HEK293T (cell line): ENCODE data around the gene OLA1.

Experiments used
- ARNT ChIP-seq: fragments of 450-650 bp; IDR thresholded peaks from 2 replicates; pipeline ENCODE4 v1.6.1; 2017; ENCODE audit warnings: mild to moderate bottlenecking
- BHLHE40 ChIP-seq: fragments of 450-650 bp; IDR thresholded peaks from 2 replicates; pipeline ENCODE4 v1.6.1; 2016; ENCODE audit warnings: mild to moderate bottlenecking, moderate library complexity, borderline replicate concordance
- ELF4 ChIP-seq: fragments of 450-650 bp; IDR thresholded peaks from 2 replicates; pipeline ENCODE4 v1.6.1; 2017; ENCODE audit warnings: antibody characterized with exemption
- FOXA1 ChIP-seq: fragments of 450-650 bp; IDR thresholded peaks from 2 replicates; pipeline ENCODE4 v1.6.1; 2016; ENCODE audit warnings: mild to moderate bottlenecking
- FOXK2 ChIP-seq: fragments of 450-650 bp; IDR thresholded peaks from 2 replicates; pipeline ENCODE4 v1.6.1; 2016; ENCODE audit warnings: mild to moderate bottlenecking
- FOXM1 ChIP-seq: fragments of 450-650 bp; IDR thresholded peaks from 2 replicates; pipeline ENCODE4 v1.6.1; 2017; ENCODE audit warnings: mild to moderate bottlenecking, borderline replicate concordance
- HDGF ChIP-seq: fragments of 450-650 bp; IDR thresholded peaks from 2 replicates; pipeline ENCODE4 v1.6.1; 2017; ENCODE audit warnings: antibody characterized with exemption, borderline replicate concordance
- PKNOX1 ChIP-seq: fragments of 450-650 bp; IDR thresholded peaks from 2 replicates; pipeline ENCODE4 v1.6.1; 2016
- SP1 ChIP-seq: fragments of 450-650 bp; IDR thresholded peaks from 2 replicates; pipeline ENCODE4 v1.6.1; 2017
- SUZ12 ChIP-seq: fragments of 450-650 bp; IDR thresholded peaks from 2 replicates; pipeline ENCODE4 v1.6.1; 2016; ENCODE audit warnings: mild to moderate bottlenecking
- ZNF384 ChIP-seq: fragments of 450-650 bp; IDR thresholded peaks from 2 replicates; pipeline ENCODE4 v1.6.1; 2016

GRCh38 chr2:174166261-174166660 is 82.1 kb downstream of the OLA1 start:
- no peak for TF ChIP-seq BHLHE40
- TF ChIP-seq FOXM1: no peak
- no peak for TF ChIP-seq HDGF
- TF ChIP-seq PKNOX1: no peak
- no peak for TF ChIP-seq SUZ12
- no peak for TF ChIP-seq ELF4
- no peak for TF ChIP-seq SP1
- no peak for TF ChIP-seq FOXA1
- TF ChIP-seq FOXK2: no peak
- TF ChIP-seq ARNT: no peak
- no peak for TF ChIP-seq ZNF384
